Astrocyte (in vitro differentiated cells and primary cell): Measurements from ENCODE around the gene MON2. TPM values are rescaled to one million over a fixed set of nuclear protein-coding genes. Genes with fewer than 3 reads are reported as not detected.
A peak's percentile ranks its signal among the peaks of the same experiment; 100 is the strongest.

Experiments
- DNase-seq: peaks from one replicate; pipeline ENCODE4 v3.0.0-alpha.2; 2010; ENCODE audit warnings: low read depth
- FAIRE-seq: peaks from 2 replicates; lab custom pipeline; 2011; peaks lifted over from hg19 to GRCh38; lab: Jason Lieb, UNC
- H2AFZ ChIP-seq: 2 replicates; pipeline ENCODE4 v1.6.0; 2012; ENCODE audit warnings: low read depth, low read length, inconsistent platforms
- H3K27ac ChIP-seq: 2 replicates; pipeline ENCODE4 v1.5.1; 2011; ENCODE audit warnings: low read depth, low read length, inconsistent platforms
- H3K27me3 ChIP-seq: 2 replicates; pipeline ENCODE4 v1.6.0; 2011; ENCODE audit warnings: low read length, inconsistent platforms; ENCODE audit not compliant: insufficient read depth
- H3K36me3 ChIP-seq: 2 replicates; pipeline ENCODE4 v1.5.1; 2011; ENCODE audit warnings: low read length, inconsistent platforms; ENCODE audit not compliant: insufficient read depth
- H3K4me1 ChIP-seq: 2 replicates; pipeline ENCODE4 v1.5.1; 2011; ENCODE audit warnings: low read length, inconsistent platforms; ENCODE audit not compliant: insufficient read depth
- H3K4me2 ChIP-seq: 2 replicates; pipeline ENCODE4 v1.6.0; 2012; ENCODE audit warnings: low read length, inconsistent platforms
- H3K4me3 ChIP-seq: 2 replicates; pipeline ENCODE4 v1.5.1; 2011; ENCODE audit warnings: low read depth, mild to moderate bottlenecking, low read length, inconsistent platforms; ENCODE audit not compliant: insufficient read depth
- H3K79me2 ChIP-seq: 2 replicates; pipeline ENCODE4 v1.6.0; 2012; ENCODE audit warnings: mild to moderate bottlenecking, low read length, inconsistent platforms; ENCODE audit not compliant: insufficient read depth
- H3K9ac ChIP-seq: 2 replicates; pipeline ENCODE4 v1.6.0; 2012; ENCODE audit warnings: mild to moderate bottlenecking, low read length, inconsistent platforms
- H3K9me3 ChIP-seq: 2 replicates; pipeline ENCODE4 v1.5.1; 2012; ENCODE audit warnings: low read depth, mild to moderate bottlenecking, low read length, inconsistent platforms; ENCODE audit not compliant: insufficient read depth
- H4K20me1 ChIP-seq: 2 replicates; pipeline ENCODE4 v1.6.0; 2012; ENCODE audit warnings: low read length, inconsistent platforms; ENCODE audit not compliant: insufficient read depth
- H3K27ac Mint-ChIP-seq: one replicate; pipeline ENCODE4 v1.8.0; 2021; ENCODE audit warnings: mild to moderate bottlenecking, mixed read lengths; ENCODE audit not compliant: unreplicated experiment
- H3K27me3 Mint-ChIP-seq: one replicate; pipeline ENCODE4 v1.8.0; 2021; ENCODE audit warnings: low read depth, mixed read lengths; ENCODE audit not compliant: unreplicated experiment
- H3K36me3 Mint-ChIP-seq: one replicate; pipeline ENCODE4 v1.8.0; 2021; ENCODE audit warnings: low read depth, mixed read lengths; ENCODE audit not compliant: unreplicated experiment
- H3K4me1 Mint-ChIP-seq: one replicate; pipeline ENCODE4 v1.8.0; 2021; ENCODE audit warnings: low read depth, mixed read lengths; ENCODE audit not compliant: unreplicated experiment
- H3K4me3 Mint-ChIP-seq: one replicate; pipeline ENCODE4 v1.8.0; 2021; ENCODE audit warnings: mild to moderate bottlenecking, moderate library complexity, mixed read lengths; ENCODE audit not compliant: unreplicated experiment
- H3K9me3 Mint-ChIP-seq: one replicate; pipeline ENCODE4 v1.8.0; 2021; ENCODE audit warnings: mild to moderate bottlenecking, mixed read lengths; ENCODE audit not compliant: unreplicated experiment
- EZH2 ChIP-seq: IDR thresholded peaks from 2 replicates; pipeline ENCODE4 v1.6.1; 2012; ENCODE audit warnings: mild to moderate bottlenecking, low read length, inconsistent platforms; ENCODE audit not compliant: insufficient read depth
- total RNA-seq: library from RNA; stranded (reverse); gene quantifications from 2 replicates; pipeline ENCODE4 v1.2.1, GENCODE V29; 2021
- TF ChIP-seq, protein P1 (sequence below): IDR thresholded peaks from 2 replicates; pipeline ENCODE4 v1.5.1; 2011; ENCODE audit warnings: low read depth, mild to moderate bottlenecking, inconsistent platforms, low read length, moderate library complexity; ENCODE audit not compliant: insufficient read depth

The MON2 gene
- total RNA-seq, 1 donor from 2014 or later, result 39.7 TPM

DNA sequence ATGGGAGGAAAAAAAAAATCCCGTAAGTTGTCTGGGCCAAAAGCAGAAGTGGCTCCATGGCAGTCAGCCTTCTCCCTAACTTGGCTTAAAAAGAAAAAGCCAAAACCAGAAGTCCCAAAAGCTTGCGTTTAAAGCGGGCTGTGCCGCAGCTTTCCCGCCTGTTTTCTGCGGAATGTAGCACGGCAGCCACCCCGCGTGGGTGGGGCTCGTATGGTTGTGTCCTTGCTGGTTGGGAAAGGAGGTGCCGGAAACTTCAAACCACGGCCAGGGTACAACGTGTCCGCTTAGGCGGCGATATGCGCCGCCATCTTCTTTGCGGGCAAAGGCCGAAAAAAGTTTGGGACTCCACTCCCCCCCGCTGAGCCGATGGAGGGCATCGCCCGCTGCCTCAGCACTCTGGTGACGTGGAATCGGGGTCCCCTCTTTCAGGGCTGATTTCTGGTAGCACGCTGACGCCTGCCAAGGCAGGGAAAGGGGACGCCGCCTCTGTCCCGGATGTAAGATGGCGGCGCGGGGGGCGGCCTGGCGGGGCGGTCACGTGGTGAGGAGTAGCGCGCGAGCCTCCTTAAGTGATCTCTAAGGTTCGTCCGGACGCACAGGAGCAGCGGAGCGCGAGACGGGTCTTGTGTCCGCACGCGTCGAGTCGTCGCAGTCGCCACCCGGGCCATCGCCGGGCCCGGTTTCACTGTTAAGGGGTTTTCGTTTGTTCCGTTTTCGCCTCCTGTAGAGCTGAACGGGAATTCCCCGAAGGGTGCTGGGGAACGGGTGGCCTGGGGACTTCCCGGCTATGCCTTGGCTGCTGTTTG is 135.8 kb downstream of the MON2 start:
- Mint-ChIP-seq H3K27me3 (no peaks in the 10 kb centered on the region), H3K4me3 (peak overlapping the region; percentile 87), H3K9me3 (no peaks in the 10 kb centered on the region), H3K36me3 (no peaks in the 10 kb centered on the region), H3K4me1 (peaks cover 17% of the 10 kb centered on the region), H3K27ac (peak overlapping the region; percentile 97)
- Histone ChIP-seq H4K20me1 (peaks cover 28% of the 10 kb centered on the region), H3K4me2 (peak overlapping the region; percentile 92), H3K4me3 (peak overlapping the region; percentile 99), H2AFZ (peak overlapping the region; percentile 86), H3K9me3 (no peaks in the 10 kb centered on the region), H3K4me1 (peaks cover 6% of the 10 kb centered on the region), H3K36me3 (no peaks in the 10 kb centered on the region), H3K9ac (peak overlapping the region; percentile 100), H3K27ac (peak overlapping the region; percentile 99), H3K79me2 (peaks cover 61% of the 10 kb centered on the region), H3K27me3 (no peaks in the 10 kb centered on the region)
- no peak for TF ChIP-seq EZH2
- TF ChIP-seq, protein P1, sequence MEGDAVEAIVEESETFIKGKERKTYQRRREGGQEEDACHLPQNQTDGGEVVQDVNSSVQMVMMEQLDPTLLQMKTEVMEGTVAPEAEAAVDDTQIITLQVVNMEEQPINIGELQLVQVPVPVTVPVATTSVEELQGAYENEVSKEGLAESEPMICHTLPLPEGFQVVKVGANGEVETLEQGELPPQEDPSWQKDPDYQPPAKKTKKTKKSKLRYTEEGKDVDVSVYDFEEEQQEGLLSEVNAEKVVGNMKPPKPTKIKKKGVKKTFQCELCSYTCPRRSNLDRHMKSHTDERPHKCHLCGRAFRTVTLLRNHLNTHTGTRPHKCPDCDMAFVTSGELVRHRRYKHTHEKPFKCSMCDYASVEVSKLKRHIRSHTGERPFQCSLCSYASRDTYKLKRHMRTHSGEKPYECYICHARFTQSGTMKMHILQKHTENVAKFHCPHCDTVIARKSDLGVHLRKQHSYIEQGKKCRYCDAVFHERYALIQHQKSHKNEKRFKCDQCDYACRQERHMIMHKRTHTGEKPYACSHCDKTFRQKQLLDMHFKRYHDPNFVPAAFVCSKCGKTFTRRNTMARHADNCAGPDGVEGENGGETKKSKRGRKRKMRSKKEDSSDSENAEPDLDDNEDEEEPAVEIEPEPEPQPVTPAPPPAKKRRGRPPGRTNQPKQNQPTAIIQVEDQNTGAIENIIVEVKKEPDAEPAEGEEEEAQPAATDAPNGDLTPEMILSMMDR, result no peak
- FAIRE-seq (no peak), DNase-seq (peak; percentile 89)

DNA sequence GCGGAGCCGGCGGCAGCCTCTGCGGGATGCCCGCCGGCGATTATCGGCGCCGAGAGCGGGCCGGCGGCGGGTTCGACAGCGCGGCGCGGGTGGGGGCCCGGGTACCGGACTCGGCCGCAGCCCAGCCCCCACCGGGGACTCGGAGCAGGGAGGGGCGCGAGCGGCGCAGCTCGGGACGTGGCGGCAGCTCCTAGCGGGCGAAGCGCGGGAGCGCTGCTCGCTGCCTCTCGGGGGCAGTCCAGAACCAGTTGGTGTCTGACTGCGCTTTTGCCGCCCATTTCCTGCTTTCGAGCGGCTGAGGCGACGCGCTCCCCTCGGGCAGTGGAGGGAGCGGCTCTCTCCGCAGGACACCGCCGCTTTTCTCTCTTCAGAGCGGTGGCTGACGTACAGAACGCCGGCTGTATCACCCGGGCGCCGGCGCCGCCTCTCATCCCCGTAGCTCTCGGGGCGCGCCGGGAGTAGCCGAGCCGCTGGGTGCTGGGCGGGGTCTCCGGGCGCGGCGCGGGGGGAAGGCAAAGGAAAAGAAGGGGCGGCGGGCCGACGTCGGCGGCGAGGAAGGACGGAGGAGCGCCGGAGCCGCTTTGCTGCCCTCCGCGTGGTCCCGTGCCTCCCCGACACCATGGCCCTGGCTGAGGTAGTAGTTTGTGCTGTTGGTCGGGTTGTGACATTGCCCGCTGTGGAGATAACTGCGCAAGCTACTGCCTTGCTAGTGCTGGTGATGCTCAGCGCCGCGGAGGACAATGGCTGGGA is 136.6 kb downstream of the MON2 start:
- H3K4me3 ChIP-seq, result peak overlapping the region; percentile 99
- peaks cover 6% of the 10 kb centered on the region for H3K4me1 ChIP-seq
- H3K27ac ChIP-seq, result peak overlapping the region; percentile 99
- DNase-seq, result peak; percentile 69
- H3K79me2 ChIP-seq, result peaks cover 69% of the 10 kb centered on the region
- TF ChIP-seq, protein P1, result peak; percentile 12
- TF ChIP-seq EZH2, result no peak
- peaks cover 28% of the 10 kb centered on the region for H4K20me1 ChIP-seq
- peak overlapping the region; percentile 86 for H2AFZ ChIP-seq
- Mint-ChIP-seq H3K9me3 (no peaks in the 10 kb centered on the region), H3K27ac (peak overlapping the region; percentile 70), H3K36me3 (no peaks in the 10 kb centered on the region), H3K27me3 (no peaks in the 10 kb centered on the region), H3K4me3 (peak overlapping the region; percentile 93), H3K4me1 (peaks cover 17% of the 10 kb centered on the region)
- H3K9me3 ChIP-seq, result no peaks in the 10 kb centered on the region
- peak overlapping the region; percentile 100 for H3K9ac ChIP-seq
- no peaks in the 10 kb centered on the region for H3K27me3 ChIP-seq
- H3K4me2 ChIP-seq, result peak overlapping the region; percentile 92
- no peak for FAIRE-seq
- no peaks in the 10 kb centered on the region for H3K36me3 ChIP-seq
